ENCODE results near the gene INTS7. TPM values are rescaled to one million over a fixed set of nuclear protein-coding genes. Genes with fewer than 3 reads are reported as not detected.

INTS7 gene
- polyA plus RNA-seq, 1 donor (not counting 4 experiments of a cell fraction or from before 2014, with no cell fraction given), result 27.2 TPM

DNA sequence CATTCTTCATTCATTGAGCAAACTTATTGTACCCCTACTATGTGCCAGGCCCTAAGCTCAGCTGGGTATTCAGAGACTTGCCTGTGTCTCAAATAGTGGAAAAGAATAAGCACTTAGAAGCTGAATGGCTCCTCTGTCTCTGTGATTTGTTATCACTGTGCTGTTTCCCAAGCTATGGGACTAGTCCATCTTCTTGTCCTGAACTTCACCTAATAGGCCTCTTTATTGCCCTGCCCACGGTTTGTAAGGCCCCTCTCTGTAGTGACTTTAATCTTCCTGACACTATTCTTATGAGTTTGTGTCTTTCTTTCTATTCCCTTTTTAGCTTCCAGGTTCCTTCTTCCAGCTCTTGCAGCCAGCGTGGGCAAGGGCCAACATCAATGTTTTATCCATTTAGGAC is 119.4 kb downstream of the INTS7 start:
- FAIRE-seq (no peak), DNase-seq (ENCODE audit: low read depth, low spot score) (no peak)
- H2AFZ ChIP-seq (ENCODE audit: control insufficient read depth, low read length), result no peak overlapping the region
- no peaks in the 10 kb centered on the region for H4K20me1 ChIP-seq (ENCODE audit: control insufficient read depth, extremely low read depth, insufficient read depth, low read length)
- no peaks in the 10 kb centered on the region for H3K79me2 ChIP-seq (ENCODE audit: control insufficient read depth, insufficient read depth, low read length)
- no peaks in the 10 kb centered on the region for H3K9me1 ChIP-seq (ENCODE audit: control insufficient read depth, extremely low read depth, insufficient read depth, low read length)
- H3K27ac ChIP-seq (ENCODE audit: control insufficient read depth, insufficient read depth, low read length), result no peak overlapping the region
- H3K9ac ChIP-seq (ENCODE audit: control insufficient read depth, extremely low read depth, insufficient read depth, low read length), result no peak overlapping the region
- dilution Hi-C loops (cut with MboI; ENCODE audit: extremely low pct_ligation_motif_present, low sequenced_read_pairs), result no loop called here
- no peak overlapping the region for H3K4me2 ChIP-seq (ENCODE audit: control insufficient read depth, extremely low read depth, insufficient read depth, low read depth, low read length)
- no peaks in the 10 kb centered on the region for H3K4me1 ChIP-seq (ENCODE audit: control insufficient read depth, extremely low read depth, insufficient read depth, low read length)
- H3K27me3 ChIP-seq (ENCODE audit: control insufficient read depth, extremely low read depth, insufficient read depth, low read length), result no peaks in the 10 kb centered on the region
- no peaks in the 10 kb centered on the region for H3K9me3 ChIP-seq (ENCODE audit: control insufficient read depth, low read depth, low read length)
- H3K4me3 ChIP-seq (ENCODE audit: control insufficient read depth in 2 of 3, extremely low read depth in 1 of 3, insufficient read depth in 2 of 3, low read depth in 1 of 3, low read length in 3 of 3), result no peak overlapping the region
- TF ChIP-seq, protein P1, sequence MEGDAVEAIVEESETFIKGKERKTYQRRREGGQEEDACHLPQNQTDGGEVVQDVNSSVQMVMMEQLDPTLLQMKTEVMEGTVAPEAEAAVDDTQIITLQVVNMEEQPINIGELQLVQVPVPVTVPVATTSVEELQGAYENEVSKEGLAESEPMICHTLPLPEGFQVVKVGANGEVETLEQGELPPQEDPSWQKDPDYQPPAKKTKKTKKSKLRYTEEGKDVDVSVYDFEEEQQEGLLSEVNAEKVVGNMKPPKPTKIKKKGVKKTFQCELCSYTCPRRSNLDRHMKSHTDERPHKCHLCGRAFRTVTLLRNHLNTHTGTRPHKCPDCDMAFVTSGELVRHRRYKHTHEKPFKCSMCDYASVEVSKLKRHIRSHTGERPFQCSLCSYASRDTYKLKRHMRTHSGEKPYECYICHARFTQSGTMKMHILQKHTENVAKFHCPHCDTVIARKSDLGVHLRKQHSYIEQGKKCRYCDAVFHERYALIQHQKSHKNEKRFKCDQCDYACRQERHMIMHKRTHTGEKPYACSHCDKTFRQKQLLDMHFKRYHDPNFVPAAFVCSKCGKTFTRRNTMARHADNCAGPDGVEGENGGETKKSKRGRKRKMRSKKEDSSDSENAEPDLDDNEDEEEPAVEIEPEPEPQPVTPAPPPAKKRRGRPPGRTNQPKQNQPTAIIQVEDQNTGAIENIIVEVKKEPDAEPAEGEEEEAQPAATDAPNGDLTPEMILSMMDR (optimal IDR thresholded peaks at IDR 0.05 in 1 of 3, IDR thresholded peaks at IDR 0.05 in 1 of 3, conservative IDR thresholded peaks at IDR 0.05 in 1 of 3; ENCODE audit: extremely low read depth in 1 of 3, insufficient read depth in 2 of 3, low read length in 3 of 3), result no peak
- TF ChIP-seq EZH2 (IDR thresholded peaks at IDR 0.05; ENCODE audit: low read length), result no peak
- no peaks in the 10 kb centered on the region for H3K36me3 ChIP-seq (ENCODE audit: control insufficient read depth in 2 of 2, extremely low read depth in 1 of 2, insufficient read depth in 2 of 2, low read length in 2 of 2)

DNA sequence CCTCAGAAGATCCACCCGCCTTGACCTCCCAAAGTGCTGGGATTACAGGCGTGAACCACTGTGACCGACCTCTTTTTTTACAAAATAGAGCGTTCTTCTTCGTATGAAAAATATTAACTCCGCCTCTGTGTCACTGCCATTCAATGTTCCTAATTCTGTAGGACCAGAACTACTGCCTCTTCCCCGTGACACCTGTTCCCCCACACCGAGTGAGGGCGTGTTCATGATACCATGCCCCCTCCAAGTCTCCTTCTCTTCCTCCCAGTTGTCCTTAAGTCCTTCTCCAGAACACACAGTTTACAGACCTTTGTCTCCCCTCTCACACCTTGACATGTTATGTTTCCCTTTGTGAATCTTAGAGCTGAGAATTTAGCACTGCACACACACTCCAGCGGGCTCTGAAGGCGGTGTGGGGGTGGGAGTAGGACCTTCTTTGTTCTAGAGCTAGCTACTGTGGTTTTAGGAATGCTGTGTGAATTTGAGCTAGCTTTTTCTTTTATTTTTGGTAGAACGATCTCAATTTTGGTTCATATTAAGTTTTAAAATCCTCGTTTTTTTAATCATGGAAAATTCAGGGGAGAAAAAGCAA is 122.4 kb downstream of the INTS7 start:
- H3K4me3 ChIP-seq (ENCODE audit: control insufficient read depth in 2 of 3, extremely low read depth in 1 of 3, insufficient read depth in 2 of 3, low read depth in 1 of 3, low read length in 3 of 3), result no peak overlapping the region
- dilution Hi-C loops (cut with MboI; ENCODE audit: extremely low pct_ligation_motif_present, low sequenced_read_pairs), result no loop called here
- no peak overlapping the region for H3K27ac ChIP-seq (ENCODE audit: control insufficient read depth, insufficient read depth, low read length)
- H3K9ac ChIP-seq (ENCODE audit: control insufficient read depth, extremely low read depth, insufficient read depth, low read length), result no peak overlapping the region
- no peaks in the 10 kb centered on the region for H3K9me3 ChIP-seq (ENCODE audit: control insufficient read depth, low read depth, low read length)
- H3K36me3 ChIP-seq (ENCODE audit: control insufficient read depth in 2 of 2, extremely low read depth in 1 of 2, insufficient read depth in 2 of 2, low read length in 2 of 2), result no peaks in the 10 kb centered on the region
- H3K4me2 ChIP-seq (ENCODE audit: control insufficient read depth, extremely low read depth, insufficient read depth, low read depth, low read length), result no peak overlapping the region
- DNase-seq (ENCODE audit: low read depth, low spot score), result no peak
- peaks cover 4% of the 10 kb centered on the region for H3K27me3 ChIP-seq (ENCODE audit: control insufficient read depth, extremely low read depth, insufficient read depth, low read length)
- TF ChIP-seq, protein P1 (optimal IDR thresholded peaks at IDR 0.05 in 1 of 3, IDR thresholded peaks at IDR 0.05 in 1 of 3, conservative IDR thresholded peaks at IDR 0.05 in 1 of 3; ENCODE audit: extremely low read depth in 1 of 3, insufficient read depth in 2 of 3, low read length in 3 of 3), result no peak
- no peak for TF ChIP-seq EZH2 (IDR thresholded peaks at IDR 0.05; ENCODE audit: low read length)
- H3K79me2 ChIP-seq (ENCODE audit: control insufficient read depth, insufficient read depth, low read length), result no peaks in the 10 kb centered on the region
- H3K4me1 ChIP-seq (ENCODE audit: control insufficient read depth, extremely low read depth, insufficient read depth, low read length), result no peaks in the 10 kb centered on the region
- H4K20me1 ChIP-seq (ENCODE audit: control insufficient read depth, extremely low read depth, insufficient read depth, low read length), result no peaks in the 10 kb centered on the region
- no peak for FAIRE-seq
- H3K9me1 ChIP-seq (ENCODE audit: control insufficient read depth, extremely low read depth, insufficient read depth, low read length), result no peaks in the 10 kb centered on the region
- H2AFZ ChIP-seq (ENCODE audit: control insufficient read depth, low read length), result no peak overlapping the region
